ENCODE results near the gene DENND1A.

Gene DENND1A

DNA sequence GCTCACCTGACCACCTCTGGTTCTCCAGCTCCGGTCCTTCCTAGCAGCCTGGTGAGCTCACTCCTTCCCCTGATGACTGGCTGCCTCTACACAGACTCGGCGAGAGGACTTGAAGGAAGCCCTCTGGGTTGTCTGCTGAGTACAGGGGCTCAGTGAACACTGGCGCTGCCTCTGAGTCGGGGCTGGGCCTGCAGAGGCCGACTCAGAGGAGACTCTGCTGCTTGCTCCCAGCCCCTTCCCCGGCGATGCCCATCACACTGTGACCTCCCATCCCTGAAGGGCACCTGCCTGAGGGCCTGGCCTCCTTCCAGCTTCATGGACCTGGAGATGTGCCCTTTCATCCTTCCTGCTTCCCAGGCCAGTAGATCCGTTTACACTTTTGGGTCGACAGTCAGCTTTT is 551.9 kb downstream of the DENND1A start:
- TF ChIP-seq POLR2A (IDR thresholded peaks at IDR 0.05; ENCODE audit: low read depth, low read length): no peak
- no peak for FAIRE-seq

DNA sequence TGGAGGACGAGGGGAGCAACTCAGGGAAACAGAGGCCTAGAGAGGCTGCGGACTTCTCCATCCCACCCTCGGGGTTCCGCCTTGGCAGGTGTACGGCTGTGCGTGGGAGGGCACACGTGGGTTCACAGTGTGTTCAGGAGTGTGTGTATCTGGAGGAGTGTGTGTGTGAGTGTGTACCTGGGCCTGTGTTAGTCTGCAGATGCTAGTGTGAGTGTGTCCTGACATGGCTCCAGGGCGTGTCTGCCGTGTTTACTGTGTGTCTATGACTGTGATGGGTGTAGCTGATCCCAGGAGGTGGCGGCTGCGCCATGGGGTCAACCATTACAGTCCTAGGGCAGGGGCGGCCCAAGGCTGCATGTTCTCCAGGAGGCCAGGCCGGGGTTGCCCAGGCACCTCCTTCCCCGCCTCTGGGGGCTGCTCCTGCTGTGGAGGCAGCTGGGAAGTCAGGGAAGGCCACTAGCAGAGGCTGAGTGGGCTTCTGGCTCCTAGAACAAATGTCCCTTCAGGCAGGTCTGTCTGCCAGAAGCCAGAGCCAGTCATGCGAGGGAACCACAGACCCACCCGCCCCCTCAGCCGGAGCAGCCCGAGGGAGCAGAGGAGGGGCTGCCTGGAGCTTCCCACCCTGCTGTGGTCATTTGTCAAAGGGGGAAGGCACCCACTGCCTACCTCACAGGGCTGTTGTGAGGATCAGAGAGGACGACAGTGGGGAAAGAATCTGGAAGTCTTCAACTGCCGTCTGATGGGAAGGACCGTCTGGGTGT is 552.5 kb downstream of the DENND1A start:
- FAIRE-seq: no peak
- no peak for DNase-seq (ENCODE audit: insufficient read length, low spot score)
- no peak for TF ChIP-seq POLR2A (IDR thresholded peaks at IDR 0.05; ENCODE audit: low read depth, low read length)

More for the DNA sequence above, 551.9 kb downstream of the DENND1A start:
- DNase-seq (ENCODE audit: insufficient read length, low spot score): no peak

DNA sequence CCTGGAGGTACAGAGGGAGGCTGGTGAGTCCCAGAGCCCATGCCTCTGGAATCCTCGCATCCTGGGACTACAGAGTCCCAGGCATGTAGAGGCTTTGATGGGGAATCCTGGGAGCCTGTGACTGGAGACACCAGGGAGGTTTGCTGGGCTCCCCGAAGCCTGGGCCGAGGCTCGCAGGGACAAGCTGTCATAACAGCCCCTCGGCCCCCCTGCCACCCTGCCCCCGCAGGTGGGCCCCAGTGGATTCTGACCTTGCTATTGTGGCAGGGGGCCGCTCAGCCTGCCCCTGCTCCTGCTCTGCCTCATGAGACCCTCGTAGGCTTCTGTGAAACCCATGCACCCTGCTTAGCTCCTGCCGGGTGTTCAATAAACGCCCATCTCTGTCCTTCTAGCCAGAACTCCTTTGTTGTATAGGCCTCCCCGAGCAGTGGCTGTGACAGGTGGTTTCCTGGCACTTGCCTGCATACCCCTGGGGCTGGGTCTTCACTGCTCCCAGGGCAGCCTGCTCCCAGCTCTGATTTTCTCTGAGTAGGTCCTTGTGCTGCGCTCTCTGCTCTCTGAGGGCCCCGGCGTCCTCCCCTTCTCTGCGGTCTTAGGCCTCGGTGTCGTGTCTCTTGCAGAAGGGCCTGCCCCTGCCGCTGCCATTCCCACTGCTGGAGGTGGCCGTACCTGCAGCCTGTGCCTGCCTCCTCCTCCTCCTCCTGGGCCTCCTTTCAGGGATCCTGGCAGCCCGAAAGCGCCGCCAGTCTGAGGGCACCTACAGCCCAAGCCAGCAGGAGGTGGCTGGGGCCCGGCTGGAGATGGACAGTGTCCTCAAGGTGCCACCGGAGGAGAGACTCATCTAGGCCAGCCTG is 553.5 kb downstream of the DENND1A start:
- DNase-seq (ENCODE audit: insufficient read length, low spot score) (no peak), FAIRE-seq (no peak)
- no peak for TF ChIP-seq POLR2A (IDR thresholded peaks at IDR 0.05; ENCODE audit: low read depth, low read length)

DNA sequence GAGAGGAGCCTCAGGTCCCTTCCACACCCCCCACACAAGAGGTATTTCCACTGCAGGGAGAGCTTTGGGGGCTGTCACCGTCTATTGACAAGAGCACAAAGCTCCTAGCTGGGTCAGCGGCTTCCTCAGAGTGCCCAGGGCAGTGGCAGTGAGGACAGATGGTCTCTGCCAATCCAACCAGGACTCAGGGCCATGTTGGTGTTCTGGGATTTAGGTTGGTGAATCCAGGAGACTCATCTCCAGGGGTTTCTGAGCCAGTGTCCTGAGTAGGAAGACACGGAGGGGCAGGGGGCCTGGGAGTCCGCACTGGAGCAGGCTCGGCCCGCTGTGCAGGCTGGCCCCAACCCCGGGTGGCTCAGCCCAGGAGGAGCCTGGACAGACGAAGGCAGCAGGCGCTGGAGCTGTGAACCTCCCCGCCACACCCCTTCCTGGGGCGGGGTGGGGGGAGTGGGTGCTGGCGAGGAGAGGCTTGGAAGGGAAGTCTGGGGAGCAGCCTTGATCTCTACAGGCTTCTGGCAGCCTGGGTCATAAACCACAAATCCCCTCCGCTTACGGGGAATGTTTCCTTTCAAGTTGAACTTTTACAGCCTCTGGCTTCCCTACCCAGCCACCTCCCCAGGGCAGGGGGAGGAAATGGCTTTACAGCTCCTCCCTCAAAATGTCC is 554.3 kb downstream of the DENND1A start:
- no peak for FAIRE-seq
- peak; percentile 78 for DNase-seq (ENCODE audit: insufficient read length, low spot score)
- TF ChIP-seq POLR2A (IDR thresholded peaks at IDR 0.05; ENCODE audit: low read depth, low read length): 0 out of 2 replicates have a peak, but pooled peaks have one; percentile 14

DNA sequence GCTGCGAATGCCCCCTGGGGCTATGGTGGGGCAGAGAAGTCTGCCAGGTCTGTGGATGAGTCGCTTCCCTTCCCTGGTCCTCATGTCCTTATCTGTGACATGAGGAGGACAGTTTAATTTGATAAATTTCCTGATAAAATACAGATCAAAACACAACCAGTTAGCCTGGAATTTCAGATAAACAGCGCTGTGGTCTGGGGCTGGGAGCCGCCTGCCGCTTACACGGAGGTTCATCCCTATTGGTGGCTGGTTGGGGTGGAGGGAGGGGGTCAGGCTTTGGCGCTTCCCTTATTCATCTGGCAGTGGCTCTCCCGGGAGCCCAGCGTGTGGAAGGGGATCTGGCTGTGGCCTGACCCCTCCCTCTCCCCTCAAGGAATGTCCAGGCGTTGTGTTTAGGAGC is 556.0 kb downstream of the DENND1A start:
- FAIRE-seq (no peak), DNase-seq (ENCODE audit: insufficient read length, low spot score) (no peak)
- TF ChIP-seq POLR2A (IDR thresholded peaks at IDR 0.05; ENCODE audit: low read depth, low read length): no peak

DNA sequence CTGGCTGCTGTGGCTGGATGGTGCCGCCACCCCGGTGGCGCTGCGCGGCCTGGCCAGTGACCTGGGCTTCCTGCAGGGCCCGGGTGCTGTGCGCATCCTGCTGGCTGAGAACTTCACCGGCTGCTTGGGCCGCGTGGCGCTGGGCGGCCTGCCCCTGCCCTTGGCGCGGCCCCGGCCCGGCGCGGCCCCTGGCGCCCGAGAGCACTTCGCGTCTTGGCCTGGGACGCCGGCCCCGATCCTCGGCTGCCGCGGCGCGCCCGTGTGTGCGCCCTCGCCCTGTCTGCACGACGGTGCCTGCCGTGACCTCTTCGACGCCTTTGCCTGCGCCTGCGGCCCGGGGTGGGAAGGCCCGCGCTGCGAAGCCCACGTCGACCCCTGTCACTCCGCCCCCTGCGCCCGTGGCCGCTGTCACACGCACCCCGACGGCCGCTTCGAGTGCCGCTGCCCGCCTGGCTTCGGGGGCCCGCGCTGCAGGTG is 556.4 kb downstream of the DENND1A start:
- TF ChIP-seq POLR2A (IDR thresholded peaks at IDR 0.05; ENCODE audit: low read depth, low read length): no peak
- FAIRE-seq (no peak), DNase-seq (ENCODE audit: insufficient read length, low spot score) (no peak)

DNA sequence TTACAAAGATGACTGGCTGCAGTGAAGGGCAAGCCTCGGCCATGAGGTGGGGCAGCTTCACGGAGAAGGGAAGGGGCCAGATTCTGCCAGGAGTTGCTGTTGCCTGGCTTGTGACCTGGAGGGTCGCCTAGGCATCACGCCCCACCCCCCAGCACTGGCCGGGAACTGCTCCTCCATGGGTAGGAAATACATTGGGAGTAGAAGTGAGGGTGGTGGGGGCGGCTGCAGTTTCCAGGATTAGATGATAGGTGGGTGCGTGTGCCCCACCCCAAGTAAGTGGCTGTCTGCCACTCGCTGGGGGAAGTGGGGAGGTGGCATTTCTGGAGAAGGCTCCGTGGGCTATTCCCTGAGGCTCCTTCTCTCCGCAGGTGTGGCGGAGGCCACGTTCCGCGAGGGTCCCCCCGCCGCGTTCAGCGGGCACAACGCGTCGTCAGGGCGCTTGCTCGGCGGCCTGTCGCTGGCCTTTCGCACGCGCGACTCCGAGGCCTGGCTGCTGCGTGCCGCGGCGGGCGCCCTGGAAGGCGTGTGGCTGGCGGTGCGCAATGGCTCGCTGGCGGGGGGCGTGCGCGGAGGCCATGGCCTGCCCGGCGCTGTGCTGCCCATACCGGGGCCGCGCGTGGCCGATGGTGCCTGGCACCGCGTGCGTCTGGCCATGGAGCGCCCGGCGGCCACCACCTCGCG is 557.0 kb downstream of the DENND1A start:
- no peak for DNase-seq (ENCODE audit: insufficient read length, low spot score)
- FAIRE-seq: no peak
- no peak for TF ChIP-seq POLR2A (IDR thresholded peaks at IDR 0.05; ENCODE audit: low read depth, low read length)

DNA sequence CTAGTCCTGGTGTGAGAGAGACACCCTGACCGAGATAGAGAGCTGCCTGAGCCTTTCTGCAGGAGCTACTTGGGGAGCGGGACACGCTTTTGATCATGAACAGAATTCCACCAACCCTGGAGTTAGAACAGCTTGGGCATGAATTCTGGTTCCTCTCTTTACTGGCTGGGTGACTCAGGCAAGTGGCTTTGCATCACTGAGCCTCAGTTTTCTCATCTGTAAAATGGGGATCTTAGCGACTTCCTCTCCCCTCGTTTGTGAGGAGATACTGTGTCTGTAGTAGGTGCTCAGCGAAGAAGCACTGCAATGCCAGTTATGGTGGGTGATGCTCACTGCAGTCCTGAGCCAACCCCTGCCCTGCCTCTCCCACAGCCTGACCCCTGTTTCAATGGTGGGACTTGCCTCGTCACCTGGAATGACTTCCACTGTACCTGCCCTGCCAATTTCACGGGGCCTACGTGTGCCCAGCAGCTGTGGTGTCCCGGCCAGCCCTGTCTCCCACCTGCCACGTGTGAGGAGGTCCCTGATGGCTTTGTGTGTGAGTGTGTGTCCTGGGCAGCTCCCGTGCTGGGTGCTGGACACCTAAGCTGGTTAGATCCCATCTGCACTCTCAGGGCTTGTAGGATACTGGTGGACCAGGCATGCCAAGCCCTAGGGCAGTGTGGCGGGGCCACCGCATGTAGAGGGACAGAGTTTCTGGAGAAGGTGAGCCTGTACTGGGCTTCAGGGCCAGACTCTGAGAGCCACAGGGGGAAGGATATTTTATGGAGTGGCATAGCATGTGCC is 557.9 kb downstream of the DENND1A start:
- FAIRE-seq (no peak), DNase-seq (ENCODE audit: insufficient read length, low spot score) (no peak)
- no peak for TF ChIP-seq POLR2A (IDR thresholded peaks at IDR 0.05; ENCODE audit: low read depth, low read length)

DNA sequence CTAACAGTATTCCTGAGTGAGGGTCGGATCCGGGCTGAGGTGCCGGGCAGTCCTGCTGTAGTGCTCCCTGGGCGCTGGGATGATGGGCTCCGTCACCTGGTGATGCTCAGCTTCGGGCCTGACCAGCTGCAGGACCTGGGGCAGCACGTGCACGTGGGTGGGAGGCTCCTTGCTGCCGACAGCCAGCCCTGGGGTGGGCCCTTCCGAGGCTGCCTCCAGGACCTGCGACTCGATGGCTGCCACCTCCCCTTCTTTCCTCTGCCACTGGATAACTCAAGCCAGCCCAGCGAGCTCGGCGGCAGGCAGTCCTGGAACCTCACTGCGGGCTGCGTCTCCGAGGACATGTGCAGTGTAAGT is 558.7 kb downstream of the DENND1A start:
- FAIRE-seq (no peak), DNase-seq (ENCODE audit: insufficient read length, low spot score) (no peak)
- TF ChIP-seq POLR2A (IDR thresholded peaks at IDR 0.05; ENCODE audit: low read depth, low read length): no peak

DNA sequence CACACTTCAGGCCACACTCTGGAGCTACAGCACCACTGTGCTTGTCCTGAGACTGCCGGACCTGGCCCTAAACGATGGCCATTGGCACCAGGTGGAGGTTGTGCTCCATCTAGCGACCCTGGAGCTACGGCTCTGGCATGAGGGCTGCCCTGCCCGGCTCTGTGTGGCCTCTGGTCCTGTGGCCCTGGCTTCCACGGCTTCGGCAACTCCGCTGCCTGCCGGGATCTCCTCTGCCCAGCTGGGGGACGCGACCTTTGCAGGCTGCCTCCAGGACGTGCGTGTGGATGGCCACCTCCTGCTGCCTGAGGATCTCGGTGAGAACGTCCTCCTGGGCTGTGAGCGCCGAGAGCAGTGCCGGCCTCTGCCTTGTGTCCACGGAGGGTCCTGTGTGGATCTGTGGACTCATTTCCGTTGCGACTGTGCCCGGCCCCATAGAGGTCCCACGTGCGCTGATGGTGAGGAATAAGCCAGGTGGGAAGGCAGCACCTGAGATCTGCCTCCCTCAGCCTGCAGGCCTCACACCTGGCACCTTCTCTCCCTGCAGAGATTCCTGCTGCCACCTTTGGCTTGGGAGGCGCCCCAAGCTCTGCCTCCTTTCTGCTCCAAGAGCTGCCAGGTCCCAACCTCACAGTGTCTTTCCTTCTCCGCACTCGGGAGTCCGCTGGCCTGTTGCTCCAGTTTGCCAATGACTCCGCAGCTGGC is 559.2 kb downstream of the DENND1A start:
- no peak for DNase-seq (ENCODE audit: insufficient read length, low spot score)
- FAIRE-seq: no peak
- no peak for TF ChIP-seq POLR2A (IDR thresholded peaks at IDR 0.05; ENCODE audit: low read depth, low read length)

DNA sequence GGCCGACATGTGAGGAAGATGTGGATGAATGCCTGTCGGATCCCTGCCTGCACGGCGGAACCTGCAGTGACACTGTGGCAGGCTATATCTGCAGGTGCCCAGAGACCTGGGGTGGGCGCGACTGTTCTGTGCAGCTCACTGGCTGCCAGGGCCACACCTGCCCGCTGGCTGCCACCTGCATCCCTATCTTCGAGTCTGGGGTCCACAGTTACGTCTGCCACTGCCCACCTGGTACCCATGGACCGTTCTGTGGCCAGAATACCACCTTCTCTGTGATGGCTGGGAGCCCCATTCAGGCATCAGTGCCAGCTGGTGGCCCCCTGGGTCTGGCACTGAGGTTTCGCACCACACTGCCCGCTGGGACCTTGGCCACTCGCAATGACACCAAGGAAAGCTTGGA is 559.8 kb downstream of the DENND1A start:
- FAIRE-seq (no peak), DNase-seq (ENCODE audit: insufficient read length, low spot score) (no peak)
- no peak for TF ChIP-seq POLR2A (IDR thresholded peaks at IDR 0.05; ENCODE audit: low read depth, low read length)

DNA sequence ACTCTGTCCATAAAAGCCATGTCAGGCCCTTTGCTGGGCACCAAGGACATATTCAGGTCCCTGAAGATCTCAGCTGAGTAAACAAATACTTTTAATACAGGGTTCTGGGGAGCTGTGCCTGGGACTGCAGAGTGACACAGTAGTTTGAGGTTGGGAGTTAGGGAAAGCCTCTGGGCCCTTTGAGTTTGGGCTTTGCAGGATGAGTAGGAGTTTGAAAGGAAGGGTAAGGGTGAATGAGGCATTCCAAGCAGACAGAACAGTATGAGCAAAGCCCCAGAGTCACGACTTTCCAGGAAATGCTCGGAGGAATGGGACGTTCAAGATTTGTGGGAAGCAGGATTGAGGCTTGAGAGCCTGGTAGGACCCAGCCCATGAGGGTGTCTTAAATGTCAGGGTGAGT is 560.6 kb downstream of the DENND1A start:
- FAIRE-seq: no peak
- no peak for TF ChIP-seq POLR2A (IDR thresholded peaks at IDR 0.05; ENCODE audit: low read depth, low read length)

More for the DNA sequence above, 560.6 kb downstream of the DENND1A start:
- no peak for DNase-seq (ENCODE audit: insufficient read length, low spot score)
